ENCODE data around the gene TGFB2. TPM values are rescaled to one million over a fixed set of nuclear protein-coding genes. Genes with fewer than 3 reads are reported as not detected.

The TGFB2 gene
- total and polyA plus RNA-seq, 2 donors (not counting 3 experiments of a cell fraction or from before 2014, with no cell fraction given) = 21.2 to 43.5 TPM

- dilution Hi-C loops (cut with MboI; ENCODE audit: extremely low pct_ligation_motif_present, low sequenced_read_pairs) = no loop called here
- CTCF ChIA-PET = no interaction called here
- H3K9me3 ChIP-seq (replicated peaks; ENCODE audit: control insufficient read depth, insufficient read depth, low read length) = no peaks in the 10 kb centered on the region
- no peak overlapping the region for H2AFZ ChIP-seq (ENCODE audit: low read depth, low read length)
- H4K20me1 ChIP-seq (replicated peaks; ENCODE audit: control insufficient read depth, extremely low read depth, insufficient read depth, low read length) = no peaks in the 10 kb centered on the region
- no peak overlapping the region for H3K27ac ChIP-seq (ENCODE audit: insufficient read depth, low read depth, low read length)
- TF ChIP-seq GATA2 (IDR thresholded peaks at IDR 0.05; ENCODE audit: insufficient read depth, insufficient read length, low read depth, low read length) (no peak), FOS (IDR thresholded peaks at IDR 0.05; ENCODE audit: borderline replicate concordance, insufficient read depth, low read length) (no peak), POLR2A (IDR thresholded peaks at IDR 0.05; ENCODE audit: low read depth, low read length) (no peak), POLR2AphosphoS5 (IDR thresholded peaks at IDR 0.05; ENCODE audit: insufficient read depth, low read depth, low read length) (no peak), JUN (IDR thresholded peaks at IDR 0.05; ENCODE audit: borderline replicate concordance, insufficient read depth, insufficient read length, low read depth) (no peak), CTCF (IDR thresholded peaks at IDR 0.05; ENCODE audit: extremely low read depth in 1 of 2, insufficient read depth in 1 of 2, low read depth in 1 of 2, low read length in 2 of 2) (no peak), MYC (IDR thresholded peaks at IDR 0.05; ENCODE audit: low read depth, low read length) (no peak), EZH2 (IDR thresholded peaks at IDR 0.05; ENCODE audit: borderline replicate concordance, low read depth, low read length, severe bottlenecking) (no peak), MAX (IDR thresholded peaks at IDR 0.05; ENCODE audit: insufficient read depth, insufficient read length) (no peak)
- no peaks in the 10 kb centered on the region for H3K27me3 ChIP-seq (ENCODE audit: control insufficient read depth in 2 of 2, insufficient read depth in 2 of 2, low read length in 2 of 2)
- DNase-seq (ENCODE audit: low read depth, low spot score) (no peak), FAIRE-seq (no peak)
- no peak overlapping the region for H3K9ac ChIP-seq (replicated peaks; ENCODE audit: extremely low read depth, insufficient read depth, low read length)
- POLR2A ChIA-PET = no interaction called here
- peaks cover 44% of the 10 kb centered on the region for H3K4me1 ChIP-seq (ENCODE audit: control insufficient read depth, extremely low read depth, insufficient read depth, low read length)
- H3K4me2 ChIP-seq (ENCODE audit: insufficient read depth, low read length) = no peak overlapping the region
- H3K9me1 ChIP-seq (replicated peaks; ENCODE audit: control insufficient read depth, extremely low read depth, insufficient read depth, low read length) = no peaks in the 10 kb centered on the region
- H3K79me2 ChIP-seq (ENCODE audit: control insufficient read depth, insufficient read depth, low read length) = no peaks in the 10 kb centered on the region
- H3K36me3 ChIP-seq (ENCODE audit: control insufficient read depth in 2 of 2, extremely low read depth in 1 of 2, insufficient read depth in 2 of 2, low read length in 2 of 2) = no peaks in the 10 kb centered on the region
- BruUV-seq (replicated peaks) = no TSS peak
- intact Hi-C loops (cut with micrococcal nuclease) = loop anchor here (5.0 kb wide), 1 partner anchor 606 kb away; no protein-coding TSS in a partner anchor
- no peak overlapping the region for H3K4me3 ChIP-seq (replicated peaks in 1 of 3; ENCODE audit: insufficient read depth in 1 of 3, low read depth in 1 of 3, low read length in 3 of 3)
Observed at GRCh38 chr1:218461351-218461750, 116.2 kb downstream of the TGFB2 start.
